Activated naive CD8-positive, alpha-beta T cell (primary cell): ENCODE data around the gene SEC16B.

ENCODE experiments used
- H3K27ac Mint-ChIP-seq: one replicate; pipeline ENCODE4 v1.8.0; 2021; ENCODE audit warnings: mixed read lengths
- H3K27me3 Mint-ChIP-seq: one replicate; pipeline ENCODE4 v1.8.0; 2021; ENCODE audit warnings: mixed read lengths
- H3K36me3 Mint-ChIP-seq: one replicate; pipeline ENCODE4 v1.8.0; 2021; ENCODE audit warnings: mixed read lengths
- H3K4me1 Mint-ChIP-seq: one replicate; pipeline ENCODE4 v1.8.0; 2021; ENCODE audit warnings: low read depth, mixed read lengths
- H3K4me3 Mint-ChIP-seq: one replicate; pipeline ENCODE4 v1.8.0; 2021; ENCODE audit warnings: mild to moderate bottlenecking, mixed read lengths
- H3K9me3 Mint-ChIP-seq: one replicate; pipeline ENCODE4 v1.8.0; 2021; ENCODE audit warnings: low read depth, mixed read lengths

Gene SEC16B

DNA sequence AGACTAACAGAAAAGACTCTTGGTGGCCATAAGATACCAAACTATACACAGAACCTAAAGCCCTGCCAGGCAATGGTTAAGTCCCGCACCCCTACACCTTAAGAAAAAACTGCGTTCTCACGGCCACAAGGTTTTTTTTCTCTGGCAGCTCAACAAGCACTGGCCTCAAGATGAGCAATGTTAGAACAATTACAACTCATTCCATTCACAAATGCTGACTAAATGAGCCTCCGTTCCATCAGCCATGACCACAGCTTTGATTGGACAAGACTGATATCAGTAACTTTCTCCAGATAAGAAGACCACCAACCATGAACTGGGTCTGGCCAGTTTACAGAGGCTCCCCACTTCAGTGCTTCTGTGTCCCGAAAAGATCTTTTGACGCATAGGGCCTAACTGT lies 31.9 kb downstream of the SEC16B start:
- no peak overlapping the region for H3K27ac Mint-ChIP-seq
- H3K4me3 Mint-ChIP-seq = no peak overlapping the region
- no peaks in the 10 kb centered on the region for H3K27me3 Mint-ChIP-seq

DNA sequence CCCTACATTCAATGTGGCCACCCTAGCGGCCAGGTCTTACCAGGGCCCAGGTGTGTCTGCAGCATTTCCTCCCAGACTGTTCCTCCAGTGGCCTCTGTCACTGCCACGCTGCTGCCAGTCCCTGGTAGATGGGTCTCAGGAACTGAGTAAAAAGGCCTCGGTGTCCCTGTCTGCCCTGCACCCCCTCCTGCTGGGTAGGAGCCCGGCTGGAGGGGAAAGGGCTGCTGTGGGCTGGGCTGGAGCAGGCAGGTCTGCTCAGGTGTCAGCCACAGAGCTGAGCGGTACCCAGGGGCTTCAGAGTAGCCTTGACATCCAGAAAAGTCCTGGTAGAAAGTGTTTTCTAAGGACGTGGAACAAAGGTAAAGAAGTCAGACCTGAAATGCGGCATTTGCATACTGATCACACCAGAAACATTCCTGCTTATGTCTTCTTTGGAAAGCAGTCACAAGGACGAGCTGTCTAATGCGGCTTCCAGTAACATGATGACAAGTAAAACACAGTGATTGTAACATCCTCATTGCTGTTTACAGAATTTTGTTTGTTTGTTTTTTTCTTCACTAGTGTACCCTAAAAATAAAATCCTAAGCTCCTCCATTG lies 32.6 kb downstream of the SEC16B start:
- H3K27me3 Mint-ChIP-seq = no peaks in the 10 kb centered on the region

More for the DNA sequence above, 31.9 kb downstream of the SEC16B start:
- Mint-ChIP-seq H3K4me1 (no peaks in the 10 kb centered on the region), H3K36me3 (no peaks in the 10 kb centered on the region), H3K9me3 (no peaks in the 10 kb centered on the region)

DNA sequence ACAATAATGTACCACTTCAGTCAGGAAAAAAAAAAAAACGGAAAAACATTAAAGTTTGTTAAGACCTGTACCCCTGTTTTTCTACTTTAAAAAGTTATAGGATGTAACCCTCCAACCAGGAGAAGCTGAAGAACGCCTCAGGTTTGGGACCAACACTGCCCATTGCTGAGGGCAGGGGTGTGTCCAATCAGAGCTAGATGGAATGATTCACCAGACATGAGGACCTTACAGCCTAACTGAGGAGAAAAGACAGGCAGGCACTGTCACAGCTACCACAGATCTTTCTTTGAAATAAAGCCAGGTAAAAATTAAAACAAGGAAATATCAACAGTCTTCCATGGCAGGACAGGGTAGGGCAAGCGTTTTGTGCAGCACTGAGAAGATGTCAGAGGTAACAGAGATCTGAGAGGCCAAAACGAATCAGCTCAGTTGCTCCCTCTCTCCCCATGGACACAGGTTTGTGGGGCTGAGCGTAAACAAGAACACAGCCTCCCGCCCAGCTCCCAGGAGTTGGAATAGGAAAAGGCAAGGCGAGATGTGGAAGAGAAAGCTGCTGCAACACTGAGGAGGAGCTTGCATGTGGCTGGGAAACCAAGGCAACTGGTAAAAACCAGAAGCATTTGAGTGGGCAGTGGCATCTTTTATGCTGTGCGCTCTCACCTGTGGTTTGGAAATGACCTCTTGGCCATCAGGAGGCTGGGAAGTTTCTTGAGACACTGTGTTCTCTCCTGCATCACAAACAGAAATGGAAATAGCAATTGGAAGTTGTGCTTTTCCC lies 34.0 kb downstream of the SEC16B start:
- no peaks in the 10 kb centered on the region for H3K4me1 Mint-ChIP-seq
- no peak overlapping the region for H3K4me3 Mint-ChIP-seq

More for the DNA sequence above, 32.6 kb downstream of the SEC16B start:
- Mint-ChIP-seq H3K27ac (no peak overlapping the region), H3K4me1 (no peaks in the 10 kb centered on the region), H3K36me3 (no peaks in the 10 kb centered on the region), H3K9me3 (no peaks in the 10 kb centered on the region), H3K4me3 (no peak overlapping the region)

DNA sequence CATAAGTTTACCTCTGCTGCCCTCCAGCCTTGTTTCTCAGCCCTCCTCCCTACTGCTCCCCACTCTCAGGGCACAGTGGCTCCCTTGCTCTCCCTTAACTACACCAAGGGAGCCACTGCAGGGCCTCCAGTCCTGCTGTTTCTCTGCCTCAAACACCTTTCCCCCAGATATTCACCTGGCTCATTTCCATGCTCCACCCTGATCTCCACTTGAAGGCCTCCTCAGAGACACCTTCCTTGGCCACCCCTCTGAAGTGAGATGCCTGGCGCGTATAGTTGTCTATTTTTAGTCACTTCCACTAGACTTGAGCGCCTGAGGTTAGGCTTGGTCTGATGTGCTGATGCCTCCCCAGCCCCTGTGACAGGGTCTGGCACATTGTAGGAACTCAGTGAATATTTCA lies 34.9 kb downstream of the SEC16B start:
- H3K4me1 Mint-ChIP-seq = no peaks in the 10 kb centered on the region
- no peaks in the 10 kb centered on the region for H3K27me3 Mint-ChIP-seq
- no peaks in the 10 kb centered on the region for H3K9me3 Mint-ChIP-seq
- no peak overlapping the region for H3K4me3 Mint-ChIP-seq
- H3K27ac Mint-ChIP-seq = no peak overlapping the region
- no peaks in the 10 kb centered on the region for H3K36me3 Mint-ChIP-seq

More for the DNA sequence above, 34.0 kb downstream of the SEC16B start:
- Mint-ChIP-seq H3K36me3 (no peaks in the 10 kb centered on the region), H3K27me3 (no peaks in the 10 kb centered on the region), H3K9me3 (no peaks in the 10 kb centered on the region), H3K27ac (no peak overlapping the region)

DNA sequence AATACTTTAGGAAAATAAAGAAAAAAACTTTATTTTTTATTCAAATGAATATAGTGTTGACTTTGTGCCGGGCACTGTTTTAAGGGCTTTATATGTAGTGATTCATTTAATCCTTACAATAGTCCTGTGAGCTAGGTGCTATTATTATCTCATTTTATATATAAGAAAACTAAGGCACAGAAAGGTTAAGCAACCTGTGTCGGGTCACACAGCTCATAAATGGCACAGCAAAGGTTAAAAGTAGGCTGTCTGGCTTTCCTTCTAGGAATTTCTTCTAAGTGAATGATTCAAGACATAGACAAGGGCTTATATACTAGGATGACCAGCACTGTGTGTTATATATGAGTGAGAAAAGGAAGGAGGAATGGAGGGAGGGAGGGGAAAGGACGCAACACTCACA lies 35.4 kb downstream of the SEC16B start:
- H3K9me3 Mint-ChIP-seq = no peaks in the 10 kb centered on the region
- no peak overlapping the region for H3K4me3 Mint-ChIP-seq
- no peak overlapping the region for H3K27ac Mint-ChIP-seq
- no peaks in the 10 kb centered on the region for H3K36me3 Mint-ChIP-seq
- H3K4me1 Mint-ChIP-seq = no peaks in the 10 kb centered on the region
- no peaks in the 10 kb centered on the region for H3K27me3 Mint-ChIP-seq

DNA sequence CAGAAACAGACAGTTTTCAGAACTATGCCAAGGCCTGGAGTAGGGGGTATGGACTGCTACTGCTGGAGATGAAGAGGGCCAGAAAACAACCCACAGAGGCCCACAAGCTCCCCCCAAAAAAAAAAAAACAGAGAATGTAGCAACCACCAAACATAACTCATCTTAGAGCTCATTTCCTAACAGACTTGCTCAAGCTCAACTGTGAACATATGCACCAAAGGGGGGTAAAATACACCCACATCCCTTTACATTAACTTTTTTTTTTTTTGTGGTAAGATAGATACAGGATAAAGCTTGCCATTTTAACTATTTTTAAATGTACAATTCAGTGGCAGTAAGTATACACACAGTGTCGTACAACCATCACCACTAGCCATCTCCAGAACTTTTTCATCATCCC lies 36.0 kb downstream of the SEC16B start:
- Mint-ChIP-seq H3K4me3 (no peak overlapping the region), H3K27ac (no peak overlapping the region), H3K9me3 (no peaks in the 10 kb centered on the region), H3K4me1 (no peaks in the 10 kb centered on the region), H3K36me3 (no peaks in the 10 kb centered on the region), H3K27me3 (no peaks in the 10 kb centered on the region)

DNA sequence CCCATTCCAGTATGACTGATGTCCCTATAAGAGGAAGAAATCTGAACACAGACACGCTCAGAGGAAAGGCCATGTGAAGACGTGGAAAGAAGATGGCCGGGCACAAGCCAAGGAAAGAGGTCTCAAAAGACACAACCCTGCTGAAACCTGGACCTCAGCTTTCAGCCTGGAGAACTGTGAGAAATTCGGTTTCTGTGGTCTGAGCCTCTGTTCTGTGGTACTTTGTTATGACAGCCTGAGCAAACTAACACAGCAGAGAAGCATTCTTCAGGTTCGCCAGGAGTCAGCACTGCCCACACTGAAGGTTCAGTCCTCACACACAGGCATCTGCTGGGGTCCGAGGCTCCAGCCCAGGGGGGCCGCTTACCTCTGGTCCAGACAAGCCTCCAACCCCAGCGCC lies 37.7 kb downstream of the SEC16B start:
- H3K4me1 Mint-ChIP-seq = no peaks in the 10 kb centered on the region
- no peak overlapping the region for H3K4me3 Mint-ChIP-seq
- H3K9me3 Mint-ChIP-seq = no peaks in the 10 kb centered on the region
- H3K27me3 Mint-ChIP-seq = no peaks in the 10 kb centered on the region
- no peak overlapping the region for H3K27ac Mint-ChIP-seq
- H3K36me3 Mint-ChIP-seq = no peaks in the 10 kb centered on the region

DNA sequence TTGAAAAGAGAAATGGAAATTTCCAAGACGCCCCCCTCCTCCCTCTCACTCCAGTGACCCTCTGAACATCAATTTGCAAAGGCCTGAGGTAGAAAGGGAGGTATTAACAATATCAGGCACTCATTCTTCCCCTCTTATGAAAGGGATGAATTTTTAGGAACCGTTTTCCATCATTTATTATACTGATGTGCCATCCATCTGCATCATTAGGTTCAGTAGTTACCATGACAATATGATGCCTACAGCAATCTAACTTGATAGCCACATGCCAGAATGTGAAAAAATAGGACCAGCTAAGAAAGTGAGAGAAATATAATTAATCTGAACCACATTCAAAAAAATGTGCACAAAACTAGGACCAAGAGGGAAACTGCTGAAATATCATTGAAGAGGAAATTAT lies 40.9 kb downstream of the SEC16B start:
- no peaks in the 10 kb centered on the region for H3K9me3 Mint-ChIP-seq
- H3K27ac Mint-ChIP-seq = no peak overlapping the region
- no peaks in the 10 kb centered on the region for H3K4me1 Mint-ChIP-seq
- no peaks in the 10 kb centered on the region for H3K36me3 Mint-ChIP-seq
- no peaks in the 10 kb centered on the region for H3K27me3 Mint-ChIP-seq
- H3K4me3 Mint-ChIP-seq = no peak overlapping the region

DNA sequence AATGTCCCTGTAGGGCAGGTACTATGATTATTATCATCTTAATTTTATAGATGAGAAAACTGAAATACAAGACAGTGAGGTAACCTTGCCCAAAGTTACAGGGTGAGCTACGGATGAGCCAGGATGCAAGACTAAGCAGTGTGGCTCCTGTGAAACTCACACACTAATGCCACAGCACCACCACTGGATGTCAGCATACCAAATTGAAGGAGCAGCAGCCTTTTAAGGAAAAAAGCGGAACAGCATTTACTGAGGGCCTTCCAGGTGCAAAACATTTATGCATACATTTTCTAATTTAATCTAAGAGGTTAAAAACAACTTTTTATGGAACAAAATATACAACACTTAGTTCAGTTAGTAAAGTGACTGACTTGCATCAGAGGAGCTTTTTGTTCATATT lies 41.7 kb downstream of the SEC16B start:
- H3K4me3 Mint-ChIP-seq = no peak overlapping the region
- H3K27ac Mint-ChIP-seq = no peak overlapping the region
- H3K36me3 Mint-ChIP-seq = no peaks in the 10 kb centered on the region
- no peaks in the 10 kb centered on the region for H3K27me3 Mint-ChIP-seq
- H3K4me1 Mint-ChIP-seq = no peaks in the 10 kb centered on the region
- H3K9me3 Mint-ChIP-seq = no peaks in the 10 kb centered on the region

DNA sequence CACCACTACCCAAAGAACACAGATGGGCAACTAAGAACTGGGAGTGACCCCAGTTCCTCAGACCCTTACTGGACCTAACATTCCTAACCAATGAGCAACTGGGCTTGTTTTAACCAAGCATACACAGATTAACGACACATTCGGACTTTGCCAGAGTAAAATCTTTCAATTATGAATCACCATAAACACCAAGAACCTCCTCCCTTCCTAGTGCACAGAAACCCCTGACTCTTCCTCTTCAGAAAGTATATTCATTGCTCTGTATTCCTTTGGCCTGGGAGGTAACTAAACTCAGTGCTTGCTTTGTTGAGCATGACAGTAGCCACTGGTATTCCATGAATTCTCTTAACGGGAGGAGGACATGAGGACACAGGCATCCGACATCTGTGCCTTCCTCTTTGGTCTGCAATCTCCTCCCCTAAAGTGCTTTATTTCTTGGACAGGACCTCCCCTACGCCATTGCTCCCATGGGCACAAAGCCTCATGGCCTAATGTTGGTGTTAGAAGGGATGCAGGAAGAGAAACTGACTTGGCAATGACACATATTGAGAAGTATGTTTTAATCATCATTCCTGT lies 42.7 kb downstream of the SEC16B start:
- Mint-ChIP-seq H3K9me3 (no peaks in the 10 kb centered on the region), H3K27ac (no peak overlapping the region), H3K4me3 (no peak overlapping the region), H3K36me3 (no peaks in the 10 kb centered on the region), H3K4me1 (no peaks in the 10 kb centered on the region), H3K27me3 (no peaks in the 10 kb centered on the region)

DNA sequence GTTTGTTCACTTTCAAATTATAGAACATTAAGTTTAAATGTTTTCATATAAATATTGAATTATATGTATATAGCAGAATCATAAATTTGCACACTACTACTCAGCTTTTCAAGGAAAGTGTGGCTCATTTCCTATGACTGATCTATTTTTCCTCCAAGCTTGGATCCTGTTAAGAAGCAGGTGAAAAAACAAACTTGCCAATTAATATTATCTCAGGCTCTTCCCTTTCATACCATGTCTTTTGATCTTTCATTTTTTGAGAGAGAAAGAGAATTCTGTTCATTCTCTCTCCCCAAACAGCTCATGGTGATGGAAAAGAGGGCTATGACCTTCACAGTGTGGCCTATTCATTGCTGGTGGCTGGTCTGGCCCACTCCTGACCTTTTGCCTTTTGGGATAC lies 43.7 kb downstream of the SEC16B start:
- Mint-ChIP-seq H3K9me3 (no peaks in the 10 kb centered on the region), H3K36me3 (no peaks in the 10 kb centered on the region), H3K4me3 (no peak overlapping the region), H3K27me3 (no peaks in the 10 kb centered on the region), H3K4me1 (no peaks in the 10 kb centered on the region), H3K27ac (no peak overlapping the region)

DNA sequence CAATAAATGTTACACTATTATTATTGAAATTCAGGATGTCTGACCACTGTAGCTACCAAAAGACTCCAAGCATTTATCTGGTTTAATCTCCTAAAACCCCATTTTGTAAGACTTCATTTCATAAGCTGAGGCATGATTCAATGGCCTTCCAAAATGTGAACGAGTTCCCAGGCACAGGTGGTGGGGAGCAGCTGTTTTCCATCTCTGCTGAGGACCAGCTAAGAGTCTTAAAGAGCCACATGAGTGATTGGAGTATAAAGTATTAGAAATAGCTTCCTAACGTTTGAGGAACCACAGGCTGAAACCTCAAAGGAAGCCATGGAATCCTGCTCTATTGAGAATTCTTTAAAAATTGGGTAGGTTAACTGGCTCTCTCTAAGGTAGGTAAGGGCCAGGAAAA lies 44.9 kb downstream of the SEC16B start:
- H3K4me1 Mint-ChIP-seq = no peaks in the 10 kb centered on the region
- H3K4me3 Mint-ChIP-seq = no peak overlapping the region
- H3K9me3 Mint-ChIP-seq = no peaks in the 10 kb centered on the region
- no peaks in the 10 kb centered on the region for H3K36me3 Mint-ChIP-seq
- H3K27ac Mint-ChIP-seq = no peak overlapping the region
- H3K27me3 Mint-ChIP-seq = no peaks in the 10 kb centered on the region

DNA sequence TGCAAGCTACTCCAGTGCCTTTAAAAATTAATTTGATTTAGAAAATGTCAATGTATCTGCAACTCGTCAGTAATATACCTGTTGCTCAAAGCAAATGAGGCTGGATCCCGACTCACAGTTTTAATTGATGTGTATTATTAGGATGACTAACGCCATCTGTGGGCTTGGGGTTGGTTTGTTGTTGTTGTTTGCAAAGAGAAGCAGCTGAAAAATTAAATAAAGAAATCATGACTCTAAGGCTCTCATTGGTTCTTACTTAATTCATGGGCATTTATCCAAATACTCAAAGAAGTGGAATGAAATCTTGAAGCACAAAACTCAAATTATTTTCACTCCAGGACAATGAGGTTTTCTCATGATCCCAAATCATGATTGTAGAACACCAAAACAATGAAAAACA lies 46.4 kb downstream of the SEC16B start:
- H3K27me3 Mint-ChIP-seq = no peaks in the 10 kb centered on the region
- H3K4me3 Mint-ChIP-seq = no peak overlapping the region
- H3K36me3 Mint-ChIP-seq = no peaks in the 10 kb centered on the region
- no peaks in the 10 kb centered on the region for H3K9me3 Mint-ChIP-seq
- no peak overlapping the region for H3K27ac Mint-ChIP-seq
- no peaks in the 10 kb centered on the region for H3K4me1 Mint-ChIP-seq

DNA sequence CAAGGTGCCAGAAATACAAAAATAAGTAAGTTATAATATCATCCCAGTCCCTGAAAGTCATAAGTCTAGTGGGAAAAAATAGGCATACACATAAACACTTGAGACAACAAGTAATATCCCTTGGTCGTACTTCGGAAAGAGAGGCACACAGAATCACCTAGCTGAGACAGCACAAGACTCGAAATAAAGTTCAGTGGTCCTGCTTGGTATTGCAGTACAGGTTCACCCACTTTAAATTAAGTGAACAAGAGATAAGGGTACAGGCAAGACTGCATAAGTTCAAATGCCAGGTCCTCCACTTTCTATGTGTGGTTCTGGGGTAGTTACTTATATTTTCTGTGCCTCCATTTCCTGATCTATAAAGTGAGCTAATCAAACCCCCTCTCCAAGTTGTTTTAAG lies 47.6 kb downstream of the SEC16B start:
- H3K4me3 Mint-ChIP-seq = no peak overlapping the region
- no peaks in the 10 kb centered on the region for H3K9me3 Mint-ChIP-seq
- H3K36me3 Mint-ChIP-seq = no peaks in the 10 kb centered on the region
- no peaks in the 10 kb centered on the region for H3K4me1 Mint-ChIP-seq
- no peak overlapping the region for H3K27ac Mint-ChIP-seq
- H3K27me3 Mint-ChIP-seq = no peaks in the 10 kb centered on the region

DNA sequence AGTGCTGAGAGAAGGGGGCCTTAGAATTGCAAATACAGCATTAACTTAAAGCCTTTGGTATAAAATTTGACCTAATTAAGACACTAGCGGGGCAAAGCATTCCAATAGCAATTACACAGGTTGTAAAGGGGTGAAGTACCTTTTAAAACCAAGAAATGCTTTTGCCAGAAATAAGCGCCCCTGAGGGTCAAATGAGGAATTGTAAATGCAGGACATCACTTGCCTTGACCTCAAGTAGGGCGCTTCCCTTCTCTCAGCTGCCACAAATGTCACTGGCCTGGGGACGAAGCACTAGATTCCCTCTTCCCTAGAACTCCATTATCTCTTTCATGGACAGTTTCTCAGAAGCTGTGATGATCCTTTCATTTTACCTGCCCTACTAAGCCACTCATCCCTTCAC lies 48.3 kb downstream of the SEC16B start:
- Mint-ChIP-seq H3K27ac (no peak overlapping the region), H3K4me3 (no peak overlapping the region), H3K4me1 (no peaks in the 10 kb centered on the region), H3K9me3 (no peaks in the 10 kb centered on the region), H3K27me3 (no peaks in the 10 kb centered on the region), H3K36me3 (no peaks in the 10 kb centered on the region)

DNA sequence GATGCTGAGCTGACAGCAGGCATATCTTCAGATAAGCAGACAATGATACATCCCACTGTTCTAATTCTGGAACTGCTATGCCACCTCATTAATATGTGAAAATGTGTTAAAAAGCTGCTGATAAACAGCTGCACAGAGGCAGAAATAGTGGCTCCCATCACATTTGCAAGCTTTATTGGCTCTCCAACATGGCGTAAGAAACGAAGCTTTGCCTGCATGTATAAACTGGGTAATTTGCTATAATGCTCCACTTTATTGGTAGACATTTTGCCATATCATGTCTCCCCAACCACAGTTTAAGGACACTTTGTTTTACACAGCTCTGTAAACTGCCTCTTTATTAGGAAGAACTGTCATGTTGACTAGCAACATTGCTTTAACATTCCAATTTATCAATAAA lies 49.8 kb downstream of the SEC16B start:
- Mint-ChIP-seq H3K36me3 (no peaks in the 10 kb centered on the region), H3K4me3 (no peak overlapping the region), H3K27me3 (no peaks in the 10 kb centered on the region), H3K4me1 (no peaks in the 10 kb centered on the region), H3K27ac (no peak overlapping the region), H3K9me3 (no peaks in the 10 kb centered on the region)
